Hippocampal formation (tissue), 2 donors: ENCODE measurements around the gene TSC1.

ENCODE experiments used
- DNase-seq, 2 donors: peaks; one replicate each; lab custom pipeline; 2025; lab: John Stamatoyannopoulos, UW

The TSC1 gene

DNA sequence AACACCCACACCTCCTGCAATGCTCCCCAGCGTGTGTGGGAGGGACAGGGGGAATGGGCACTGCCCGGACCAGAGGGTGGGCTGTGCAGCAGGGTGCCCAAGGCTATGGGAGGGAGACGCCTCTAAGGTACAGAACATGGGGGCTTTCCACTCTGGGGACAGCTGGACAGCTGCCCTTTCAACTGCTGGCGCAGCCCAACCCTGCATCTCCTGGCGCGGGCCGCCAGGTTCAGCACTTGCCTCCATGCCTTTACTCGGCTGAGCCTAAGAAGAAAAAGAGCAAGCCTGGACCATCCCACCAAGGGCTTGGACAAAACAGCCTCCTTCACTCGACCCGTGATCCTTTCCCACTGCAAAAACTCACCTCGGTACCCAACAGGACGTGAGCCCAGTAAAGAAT lies 81.3 kb downstream of the TSC1 start:
- DNase-seq = no peak

DNA sequence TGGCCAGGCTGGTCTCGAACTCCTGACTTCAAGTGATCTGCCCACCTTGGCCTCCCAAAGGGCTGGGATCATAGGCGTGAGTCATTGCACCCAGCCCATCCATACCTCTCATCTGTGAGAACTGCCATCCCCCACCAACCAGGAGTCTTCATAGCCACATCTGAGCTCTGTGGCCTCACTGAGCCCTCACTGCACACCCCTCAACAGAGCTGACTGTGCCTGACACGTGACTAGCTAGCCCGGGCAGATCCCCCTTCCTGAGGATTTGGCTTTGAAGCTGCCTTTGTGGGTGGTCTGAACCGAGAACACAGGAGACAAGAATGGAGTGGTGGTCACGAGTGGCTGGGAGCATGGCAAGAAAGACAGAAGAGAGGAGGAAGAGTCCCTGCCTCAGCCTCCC lies 81.9 kb downstream of the TSC1 start:
- DNase-seq = no peak

DNA sequence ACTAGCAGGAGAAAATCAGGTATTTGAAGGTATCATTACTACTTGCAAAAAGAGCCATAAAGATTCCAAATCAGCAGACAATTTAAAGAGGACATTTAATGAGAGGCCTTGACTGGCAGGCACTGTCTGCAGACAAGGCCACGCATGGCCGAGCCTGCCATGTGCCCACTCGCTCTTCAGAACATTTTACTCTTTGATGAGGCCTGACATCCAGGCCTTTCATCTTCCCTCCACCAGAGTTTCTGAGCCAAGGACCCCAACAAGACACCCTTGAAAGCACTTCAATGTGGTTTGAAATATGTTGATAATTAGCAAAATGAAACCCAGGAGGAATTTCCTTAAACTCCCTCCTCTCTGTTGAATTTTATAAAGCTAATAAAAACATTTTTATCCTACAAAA lies 82.8 kb downstream of the TSC1 start:
- no peak for DNase-seq

DNA sequence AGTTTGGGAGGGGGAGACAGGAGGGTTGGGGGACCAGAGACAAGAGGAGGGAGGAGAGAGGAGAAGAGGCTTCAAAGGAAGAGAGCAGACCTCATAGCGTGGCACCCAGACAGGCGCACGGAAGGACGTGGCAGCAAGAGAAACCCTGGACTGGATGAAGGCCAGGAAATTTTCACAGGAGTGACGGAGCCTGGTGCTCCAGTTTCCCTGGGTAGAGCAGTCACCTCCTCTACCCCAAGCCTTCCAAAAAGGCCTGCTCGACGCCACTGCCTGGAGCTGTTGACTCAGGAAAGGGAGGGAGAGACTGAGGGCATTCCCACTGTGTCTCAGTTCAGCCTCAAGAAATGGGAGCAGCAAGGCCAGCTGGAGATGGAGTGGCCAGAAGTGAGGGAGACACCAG lies 85.7 kb downstream of the TSC1 start:
- DNase-seq = no peak

DNA sequence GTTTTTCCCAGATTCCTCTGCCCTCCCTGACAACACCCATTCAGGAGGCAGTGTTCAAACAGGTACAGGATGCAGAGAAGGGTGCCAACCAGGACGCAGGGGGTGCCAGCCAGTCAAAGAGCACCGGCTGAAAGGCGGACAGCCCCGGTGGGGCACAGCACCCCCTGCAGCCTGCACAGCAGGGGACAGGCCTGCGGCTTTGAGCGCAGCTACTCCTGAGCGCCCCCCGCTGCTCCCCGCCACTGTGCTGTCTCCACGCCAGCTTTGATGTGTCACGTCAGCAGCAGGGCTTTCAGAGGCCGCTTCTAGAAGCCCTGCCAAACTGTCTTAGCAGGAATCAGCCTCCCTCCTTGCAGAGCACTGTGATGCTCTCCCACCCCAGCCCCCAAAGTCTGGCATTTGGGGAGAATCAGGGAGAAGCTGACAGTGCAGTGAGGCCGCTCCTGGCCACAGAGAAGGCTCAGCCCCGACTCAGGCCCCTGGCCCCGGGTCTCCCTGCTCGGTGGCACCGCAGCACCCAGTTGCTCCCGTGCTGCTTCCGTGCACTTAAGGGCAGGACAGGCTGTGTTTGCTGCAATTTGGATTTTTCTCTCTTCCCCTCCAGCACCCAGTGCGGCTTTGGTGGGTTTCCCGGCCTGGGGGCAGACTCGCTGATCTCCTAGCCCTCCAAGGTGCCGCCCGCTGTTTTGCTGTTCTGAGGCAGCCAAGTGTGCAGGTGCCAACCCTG lies 86.6 kb downstream of the TSC1 start:
- DNase-seq = no peak

DNA sequence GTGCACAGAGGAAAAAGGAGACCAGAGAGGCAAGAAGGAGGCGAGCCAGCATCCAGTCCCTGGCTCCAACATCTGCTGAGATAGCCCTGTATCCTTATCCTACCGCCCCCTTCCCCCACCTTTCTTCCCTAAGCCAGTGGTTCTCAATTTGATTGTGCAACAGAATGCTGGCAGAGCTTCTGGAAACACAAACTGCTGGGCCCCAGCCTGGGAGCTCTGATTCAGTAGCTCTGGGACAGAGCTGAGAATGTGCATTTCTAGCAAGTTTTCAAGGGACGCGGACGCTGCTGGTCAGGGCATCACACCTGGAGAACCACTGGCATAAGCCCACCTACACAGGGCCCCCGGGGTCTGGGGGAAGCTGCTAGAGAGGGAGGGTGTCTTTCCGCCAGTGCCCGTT lies 87.4 kb downstream of the TSC1 start:
- no peak for DNase-seq

DNA sequence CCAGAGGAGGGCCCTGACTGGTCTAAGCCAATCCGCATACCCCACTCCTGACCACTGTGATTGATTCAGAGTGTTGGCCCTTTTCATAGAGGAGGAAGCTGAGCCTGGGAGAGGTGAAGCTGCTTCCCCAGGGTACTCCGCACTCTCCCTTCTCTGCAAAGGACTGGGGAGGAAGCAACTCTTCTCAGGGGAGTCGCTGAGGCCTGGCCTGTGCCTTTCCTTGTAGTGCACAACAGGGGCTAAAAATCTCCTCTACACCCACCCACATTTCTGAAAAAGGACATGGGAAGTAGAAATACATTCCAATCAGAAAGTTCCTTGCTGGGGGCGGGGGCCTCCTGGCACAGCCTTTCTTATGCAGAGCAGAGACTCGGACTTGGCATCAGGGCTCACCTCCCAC lies 88.5 kb downstream of the TSC1 start:
- no peak for DNase-seq

DNA sequence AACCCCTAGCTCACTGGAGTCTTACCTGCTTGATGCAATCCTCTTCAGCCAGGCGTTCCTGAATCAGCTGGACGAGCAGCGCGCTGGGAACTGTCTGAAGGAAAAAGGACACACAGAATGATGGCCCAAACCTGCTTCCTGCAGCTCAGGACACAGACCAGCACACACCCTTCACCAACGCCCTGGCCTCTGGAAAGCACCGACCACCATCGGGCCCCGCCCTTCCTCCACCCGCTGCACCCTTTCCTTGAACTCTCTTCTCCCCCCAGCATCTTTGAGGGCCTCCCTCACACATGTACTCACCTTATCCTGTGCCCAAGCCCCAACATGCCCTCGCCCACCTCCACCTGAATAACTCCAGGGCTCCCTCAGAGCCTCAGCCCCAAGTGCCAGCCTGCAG lies 89.6 kb downstream of the TSC1 start:
- DNase-seq = no peak

DNA sequence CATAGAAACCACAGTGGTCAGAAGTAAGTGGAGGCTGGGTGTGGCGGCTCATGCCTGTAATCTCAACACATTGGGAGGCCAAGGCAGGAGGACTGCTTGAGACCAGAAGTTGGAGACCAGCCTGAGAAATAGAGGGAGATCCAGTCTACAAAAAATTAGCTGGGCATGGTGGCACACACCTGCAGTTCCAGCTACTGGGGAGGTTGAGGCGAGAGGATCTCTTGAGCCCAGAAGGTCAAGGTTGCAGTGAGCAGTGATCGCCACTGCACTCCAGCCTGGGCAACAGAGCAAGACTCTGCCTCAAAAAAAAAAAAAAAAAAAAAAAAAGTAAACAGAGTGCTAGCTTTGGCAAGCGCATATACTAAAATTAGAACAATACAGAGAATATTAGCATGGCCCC lies 90.9 kb downstream of the TSC1 start:
- DNase-seq = no peak

DNA sequence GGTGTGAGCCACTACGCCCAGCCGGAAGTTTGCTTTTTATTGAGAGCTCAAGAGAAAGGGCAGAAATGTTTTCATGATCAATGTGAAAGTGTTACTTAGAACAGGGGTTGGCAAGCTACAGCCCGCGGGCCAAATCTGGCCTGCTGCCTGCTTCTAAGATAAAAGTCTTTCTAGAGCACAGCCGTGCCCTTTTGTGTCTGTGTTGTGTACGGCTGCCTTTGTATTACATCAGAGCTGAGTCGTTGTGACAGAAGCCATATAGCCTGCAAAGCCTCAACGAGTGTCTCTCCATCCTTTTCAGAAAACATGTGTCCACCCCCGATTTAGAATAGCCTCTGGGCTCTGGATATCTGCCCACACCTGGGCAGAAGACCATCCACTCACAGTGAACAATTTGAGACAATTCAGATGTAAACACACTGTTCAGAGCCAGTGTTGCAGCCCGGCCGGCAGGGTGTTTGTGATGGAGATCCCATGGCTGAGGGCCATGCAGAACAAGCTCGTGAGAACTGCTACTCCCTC lies 95.2 kb downstream of the TSC1 start:
- no peak for DNase-seq

DNA sequence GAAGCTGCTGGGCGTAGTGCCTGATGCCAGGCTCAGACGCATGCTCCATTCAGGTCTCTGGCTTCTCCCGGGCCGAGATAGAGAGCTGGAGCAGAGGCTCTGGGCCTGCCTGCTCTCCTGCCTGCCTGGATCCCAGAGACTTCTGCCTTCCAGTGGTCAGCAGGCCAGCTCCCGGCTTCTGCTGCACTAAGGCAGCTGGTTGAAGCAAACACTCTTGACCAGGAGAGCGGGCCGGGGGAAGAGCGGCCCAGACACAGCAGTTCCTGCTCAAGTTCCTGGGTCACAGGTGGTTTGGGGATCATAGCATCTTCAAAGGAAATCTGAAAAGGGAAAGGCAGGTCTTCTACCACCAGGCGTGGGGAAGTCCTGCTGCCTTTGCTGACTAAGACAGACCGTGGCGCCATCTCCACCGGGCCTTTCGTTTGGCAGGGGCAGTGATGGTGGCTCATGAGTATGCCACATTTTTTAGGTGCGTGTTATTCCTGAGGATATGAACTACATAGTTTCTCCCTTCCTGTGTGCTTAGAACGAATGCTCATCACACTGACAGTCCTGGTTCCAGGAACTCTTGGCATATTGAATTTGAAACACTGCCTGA lies 97.4 kb downstream of the TSC1 start:
- DNase-seq = no peak

DNA sequence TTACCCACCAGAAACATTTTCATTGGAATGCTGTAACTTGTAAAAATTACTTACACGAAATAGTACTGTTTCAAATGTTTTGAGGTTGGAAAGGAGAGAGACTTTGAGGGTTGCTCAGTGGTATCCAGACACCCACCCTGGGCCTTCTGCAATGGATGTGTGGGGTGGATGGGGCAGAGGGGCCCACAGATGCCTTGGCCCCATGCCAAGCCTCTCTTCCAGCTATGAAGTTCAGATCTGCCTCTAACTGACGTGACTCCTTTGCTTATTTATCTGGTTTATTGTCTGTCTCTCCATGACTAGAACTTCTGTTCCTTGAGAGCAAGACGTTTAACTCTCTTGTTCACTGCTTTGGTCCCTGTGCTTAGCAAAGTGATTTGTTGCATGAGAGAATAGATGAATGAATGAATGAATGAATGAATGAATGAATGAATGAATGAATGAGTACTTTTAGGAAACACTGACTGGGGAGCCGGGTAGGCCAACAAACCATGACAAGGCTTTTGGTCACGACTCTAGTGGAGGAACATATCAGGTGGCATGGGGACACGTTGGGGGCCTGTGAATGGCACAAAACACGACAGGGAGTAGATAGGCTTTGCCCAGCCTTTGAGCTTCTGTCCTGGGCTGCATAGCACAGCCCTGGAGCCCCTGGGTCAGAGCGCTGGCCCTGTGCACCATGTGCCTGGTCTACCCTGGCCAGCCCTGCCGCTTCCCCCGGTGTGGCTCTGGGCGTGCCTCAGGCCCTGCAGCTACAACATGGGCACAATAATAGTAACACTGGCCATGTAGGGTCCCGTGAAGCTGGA lies 98.1 kb downstream of the TSC1 start:
- no peak for DNase-seq

DNA sequence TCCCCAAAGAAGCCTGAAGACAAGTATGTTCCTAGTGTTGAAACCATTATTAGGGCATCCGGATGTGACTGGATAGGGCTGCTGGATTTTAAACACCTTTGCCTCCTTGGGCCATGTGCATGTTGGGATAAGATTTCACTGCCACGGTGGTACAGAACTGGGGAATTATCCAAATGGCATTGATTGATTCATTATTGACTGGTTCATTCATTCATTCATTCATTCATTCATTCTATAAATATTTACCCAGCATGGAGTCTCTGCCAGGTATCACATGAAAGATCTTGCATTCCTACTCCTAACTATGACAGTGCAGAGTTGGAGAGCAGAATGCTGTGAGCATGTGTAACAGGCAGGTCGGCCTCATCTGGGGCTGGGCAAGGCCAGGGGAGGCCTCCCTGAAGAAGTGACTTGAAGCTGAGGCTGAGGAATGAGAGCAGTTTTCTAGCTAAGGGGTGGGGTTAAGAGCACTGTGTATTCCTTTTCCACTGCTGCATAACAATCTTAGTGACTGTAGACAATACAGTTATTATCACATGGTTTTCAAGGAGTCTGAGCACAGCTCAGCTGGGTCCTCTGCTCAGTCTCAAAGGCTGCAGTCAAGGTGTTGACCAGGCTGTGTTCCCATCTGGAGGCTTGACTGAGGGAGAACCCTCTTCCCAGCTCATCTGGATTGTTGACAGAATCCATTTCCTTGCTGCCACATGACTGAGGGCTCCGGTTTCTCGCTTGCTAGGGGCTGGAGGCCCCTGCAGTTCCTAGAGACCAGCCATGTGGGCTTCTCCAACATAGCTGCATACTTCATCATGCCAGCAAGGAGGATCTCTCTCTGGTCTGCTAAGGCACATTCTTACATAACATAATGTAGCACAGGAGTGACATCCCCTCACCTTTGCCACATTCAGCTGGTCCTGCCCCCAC lies 102.0 kb downstream of the TSC1 start:
- DNase-seq = no peak
